Common myeloid progenitor, CD34-positive (primary cell): ENCODE results near the gene PARL.

ENCODE experiments used
- CTCF ChIA-PET: fragments of 350-600 bp; sonication (Branson Sonifier 250); formaldehyde crosslinking; loops from one replicate; lab custom pipeline; 2021; ENCODE audit warnings: antibody characterized with exemption; lab: Charles Lee
- POLR2A ChIA-PET: fragments of 350-600 bp; sonication (Branson Sonifier 250); formaldehyde crosslinking; loops from one replicate; lab custom pipeline; 2021; ENCODE audit warnings: antibody characterized with exemption; lab: Charles Lee
- DNase-seq, 3 donors: peaks; one replicate each; pipeline versions ENCODE4 v3.0.0 to v3.0.0-alpha.2; 2013
- H3K27ac ChIP-seq, 2 experiments: 1 replicate in 1 of 2; 2 replicates in 1 of 2; pipeline ENCODE4 v1.7.0; 2013; ENCODE audit warnings: inconsistent platforms in 2 of 2, low read length in 2 of 2, mild to moderate bottlenecking in 2 of 2, low read depth in 1 of 2, moderate library complexity in 1 of 2; ENCODE audit not compliant: severe bottlenecking in 2 of 2, insufficient read depth in 1 of 2, poor library complexity in 1 of 2
- H3K27me3 ChIP-seq, 5 experiments: replicated peaks in 2 of 5; 1 replicate in 3 of 5; 2 replicates in 2 of 5; pipeline versions ENCODE4 v1.6.1 to v1.7.0; 2013; ENCODE audit warnings: low read length in 4 of 5, mild to moderate bottlenecking in 2 of 5, moderate library complexity in 2 of 5, inconsistent platforms in 1 of 5; ENCODE audit not compliant: insufficient read depth in 5 of 5, control insufficient read depth in 4 of 5
- H3K36me3 ChIP-seq, 4 experiments: 1 replicate in 2 of 4; 2 replicates in 2 of 4; pipeline versions ENCODE4 v1.6.1 to v1.7.0; 2013; ENCODE audit warnings: low read length in 3 of 4, control low read depth in 1 of 4, mild to moderate bottlenecking in 1 of 4; ENCODE audit not compliant: control insufficient read depth in 4 of 4, insufficient read depth in 4 of 4
- H3K4me1 ChIP-seq, 4 experiments: 1 replicate in 3 of 4; 2 replicates in 1 of 4; pipeline versions ENCODE4 v1.6.1 to v1.7.1; 2013; ENCODE audit warnings: low read length in 3 of 4, mild to moderate bottlenecking in 3 of 4, control low read depth in 1 of 4, inconsistent platforms in 1 of 4, moderate library complexity in 1 of 4; ENCODE audit not compliant: control insufficient read depth in 4 of 4, insufficient read depth in 4 of 4; ENCODE audit errors: control extremely low read depth in 1 of 4
- H3K4me3 ChIP-seq, 7 experiments: 1 replicate in 4 of 7; 2 replicates in 3 of 7; pipeline versions ENCODE4 v1.5.1 to v1.7.0; 2013; ENCODE audit warnings: mild to moderate bottlenecking in 7 of 7, low read length in 6 of 7, moderate library complexity in 6 of 7, inconsistent platforms in 2 of 7, low read depth in 2 of 7, control low read depth in 1 of 7; ENCODE audit not compliant: insufficient read depth in 4 of 7, control insufficient read depth in 1 of 7; ENCODE audit errors: extremely low read depth in 1 of 7
- H3K9me3 ChIP-seq, 5 experiments: 1 replicate in 4 of 5; 2 replicates in 1 of 5; pipeline versions ENCODE4 v1.6.1 to v1.7.1; 2013; ENCODE audit warnings: low read length in 4 of 5, mild to moderate bottlenecking in 2 of 5, inconsistent platforms in 1 of 5, low read depth in 1 of 5, moderate library complexity in 1 of 5; ENCODE audit not compliant: control insufficient read depth in 4 of 5, insufficient read depth in 2 of 5; ENCODE audit errors: control extremely low read depth in 1 of 5
- WGBS: methylation state at CpG from one replicate; pipeline ENCODE4 v1.1.5; 2013; ENCODE audit not compliant: insufficient coverage; 5-methylcytosine and 5-hydroxymethylcytosine counted together

The PARL gene

GRCh38 chr3:183907176-183907575 is 22.5 kb upstream of the PARL start:
- H3K4me1 ChIP-seq = no peaks in the 10 kb centered on the region
- H3K27me3 ChIP-seq = peaks cover 0 to 4% (median 0%) of the 10 kb centered on the region in 5 experiments
- POLR2A ChIA-PET = no interaction called here
- no peak overlapping the region for H3K27ac ChIP-seq
- CTCF ChIA-PET = interaction anchor here (1.0 to 2.2 kb wide), 3 partner anchors 9 to 13 kb away, joined by 3 to 11 read pairs (median 5); no protein-coding TSS in a partner anchor
- no peaks in the 10 kb centered on the region for H3K9me3 ChIP-seq
- no peak for DNase-seq
- H3K36me3 ChIP-seq = no peaks in the 10 kb centered on the region
- 40% methylated on average over 4 of the region's 6 CpGs for WGBS
- no peak overlapping the region for H3K4me3 ChIP-seq

GRCh38 chr3:183906234-183906921 is 21.7 kb upstream of the PARL start:
- Histone ChIP-seq H3K4me3 (no peak overlapping the region), H3K36me3 (no peaks in the 10 kb centered on the region), H3K27ac (no peak overlapping the region), H3K27me3 (peaks cover 0 to 4% (median 0%) of the 10 kb centered on the region in 5 experiments), H3K9me3 (no peaks in the 10 kb centered on the region), H3K4me1 (no peaks in the 10 kb centered on the region)
- CTCF ChIA-PET = interaction anchor here (0.6 to 1.1 kb wide), 3 partner anchors 11 to 100 kb away, joined by 3 read pairs; no protein-coding TSS in a partner anchor
- WGBS = 92% methylated on average over 7 of the region's 13 CpGs
- no peak for DNase-seq
- POLR2A ChIA-PET = no interaction called here

- CTCF ChIA-PET = interaction anchor here (0.6 to 1.2 kb wide), 6 partner anchors 9 to 448 kb away, joined by 3 to 5 read pairs (median 3); no protein-coding TSS in a partner anchor
- DNase-seq = no peak
- no peak overlapping the region for H3K27ac ChIP-seq
- H3K4me3 ChIP-seq = no peak overlapping the region
- peaks cover 0 to 2% (median 0%) of the 10 kb centered on the region in 5 experiments for H3K27me3 ChIP-seq
- no peaks in the 10 kb centered on the region for H3K36me3 ChIP-seq
- no peaks in the 10 kb centered on the region for H3K4me1 ChIP-seq
- WGBS = 85% methylated on average over 10 of the region's 14 CpGs
- POLR2A ChIA-PET = no interaction called here
- H3K9me3 ChIP-seq = no peaks in the 10 kb centered on the region
These were observed 20.4 kb upstream of the PARL start for GRCh38 chr3:183904833-183905780.

- DNase-seq = peak in 2 of 3 donors; percentile 17 to 39
- Histone ChIP-seq H3K27ac (no peak overlapping the region), H3K27me3 (peaks cover 0 to 5% (median 2%) of the 10 kb centered on the region in 5 experiments), H3K4me3 (no peak overlapping the region), H3K36me3 (no peaks in the 10 kb centered on the region), H3K4me1 (no peaks in the 10 kb centered on the region), H3K9me3 (no peaks in the 10 kb centered on the region)
- ChIA-PET CTCF (interaction anchor here (0.8 to 2.9 kb wide), 15 partner anchors 10 to 389 kb away, joined by 3 to 12 read pairs (median 3); partner anchors contain the start of genes ABCC5 and EIF2B5), POLR2A (no interaction called here)
- 64% methylated on average over 7 of the region's 11 CpGs for WGBS
These were observed 13.3 kb upstream of the PARL start for GRCh38 chr3:183898028-183898431.

GRCh38 chr3:183897606-183898005 is 12.9 kb upstream of the PARL start:
- H3K36me3 ChIP-seq = no peaks in the 10 kb centered on the region
- WGBS = 97% methylated on average over 4 of the region's 4 CpGs
- H3K4me3 ChIP-seq = no peak overlapping the region
- peaks cover 0 to 8% (median 2%) of the 10 kb centered on the region in 5 experiments for H3K27me3 ChIP-seq
- ChIA-PET CTCF (interaction anchor here (0.7 to 2.9 kb wide), 18 partner anchors 11 to 395 kb away, joined by 3 to 19 read pairs (median 3); partner anchors contain the start of genes ABCC5 and EIF2B5), POLR2A (no interaction called here)
- no peak for DNase-seq
- no peaks in the 10 kb centered on the region for H3K9me3 ChIP-seq
- no peak overlapping the region for H3K27ac ChIP-seq
- H3K4me1 ChIP-seq = no peaks in the 10 kb centered on the region

- WGBS = 10% methylated on average over 2 of the region's 2 CpGs
- H3K27ac ChIP-seq = no peak overlapping the region
- H3K4me1 ChIP-seq = no peaks in the 10 kb centered on the region
- no peaks in the 10 kb centered on the region for H3K36me3 ChIP-seq
- no peaks in the 10 kb centered on the region for H3K9me3 ChIP-seq
- ChIA-PET CTCF (interaction anchor here (0.7 to 2.9 kb wide), 18 partner anchors 11 to 396 kb away, joined by 3 to 19 read pairs (median 4); partner anchors contain the start of gene EEF1AKMT4), POLR2A (no interaction called here)
- no peak overlapping the region for H3K4me3 ChIP-seq
- H3K27me3 ChIP-seq = peaks cover 0 to 8% (median 2%) of the 10 kb centered on the region in 5 experiments
- DNase-seq = no peak
These were observed 11.9 kb upstream of the PARL start for GRCh38 chr3:183896610-183897009.
